HG02938 (cell line): ENCODE measurements around the gene SLC35F6.
"Not testable (repeated sequence)": the region's sequence is repeated elsewhere in the genome, so short reads cannot be mapped to it uniquely, and the experiment has no call there.

Experiments
- ATAC-seq: cut with Tn5 transposase; IDR thresholded peaks from one replicate; pipeline ENCODE4 v1.9.1; 2021; ENCODE audit warnings: mild to moderate bottlenecking, moderate library complexity; ENCODE audit not compliant: unreplicated experiment

SLC35F6 gene

GRCh38 chr2:26754972-26755670, 9.0 kb upstream of the SLC35F6 start:
- no peak for ATAC-seq

DNA sequence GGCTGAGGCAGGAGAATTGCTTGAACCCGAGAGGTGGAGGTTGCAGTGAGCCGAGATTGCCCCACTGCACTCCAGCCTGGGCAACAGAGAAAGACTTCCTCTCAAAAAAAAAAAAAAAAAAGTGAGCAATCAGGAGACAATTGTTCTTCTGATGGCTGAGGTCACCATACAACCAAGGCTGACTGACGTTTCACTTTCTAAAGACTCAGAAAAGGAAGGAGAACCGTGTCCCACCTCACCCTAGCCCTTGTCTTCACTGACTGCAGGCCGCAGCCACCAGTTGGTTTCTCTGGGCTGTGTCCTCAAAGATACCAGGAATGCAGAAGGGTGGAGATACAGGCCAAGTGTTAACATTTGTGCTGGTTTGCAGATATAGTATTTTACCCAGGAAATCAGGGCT, 7.7 kb upstream of the SLC35F6 start:
- no peak for ATAC-seq

- ATAC-seq, result peak; percentile 43
These were observed 6.0 kb upstream of the SLC35F6 start for GRCh38 chr2:26757873-26758789.

DNA sequence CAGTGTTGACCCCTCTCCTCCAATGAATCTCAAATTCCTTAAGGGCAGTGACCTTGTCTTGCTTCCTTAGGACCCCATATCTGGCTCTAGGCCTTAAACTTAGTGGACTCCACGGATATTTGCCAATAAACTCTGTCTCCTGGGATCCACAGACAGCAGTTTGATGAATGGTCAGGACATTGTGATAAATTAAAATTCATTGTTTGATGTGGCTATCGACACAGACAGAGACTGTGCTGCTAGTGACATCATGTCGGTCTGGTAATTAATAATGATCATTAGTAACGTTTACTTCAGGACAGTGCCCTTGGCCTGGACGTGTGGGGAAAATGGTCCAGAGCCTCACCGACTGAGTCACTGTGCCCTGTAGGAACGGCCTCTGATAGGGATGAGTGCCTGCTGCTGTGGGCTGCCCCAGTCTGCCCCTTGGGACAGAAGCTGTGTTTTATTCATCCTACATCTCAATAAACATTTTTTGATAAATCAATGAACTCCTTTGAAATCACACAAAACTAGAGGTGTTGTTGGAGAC, 5.2 kb upstream of the SLC35F6 start:
- no peak for ATAC-seq

DNA sequence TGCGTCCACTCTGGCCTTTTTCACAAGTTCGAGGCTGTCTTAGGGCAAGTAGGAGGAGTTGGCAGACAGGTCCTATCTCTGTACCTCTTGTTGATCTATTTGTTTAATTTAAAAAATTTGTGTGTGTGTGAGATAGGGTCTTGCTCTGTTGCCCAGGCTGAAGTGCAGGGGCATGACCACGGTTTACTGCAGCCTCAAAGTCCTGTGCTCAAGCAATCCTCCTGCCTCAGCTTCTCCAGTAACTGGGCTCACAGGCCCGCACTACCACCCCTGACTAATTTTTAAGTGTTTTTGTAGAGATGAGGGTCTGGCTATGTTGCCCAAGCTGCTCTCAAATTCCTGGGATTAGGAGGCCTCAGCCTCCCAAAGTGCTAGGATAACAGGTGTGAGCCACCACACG, 4.2 kb upstream of the SLC35F6 start:
- ATAC-seq, result no peak

GRCh38 chr2:26760991-26761390, 3.1 kb upstream of the SLC35F6 start:
- not testable (repeated sequence) for ATAC-seq

DNA sequence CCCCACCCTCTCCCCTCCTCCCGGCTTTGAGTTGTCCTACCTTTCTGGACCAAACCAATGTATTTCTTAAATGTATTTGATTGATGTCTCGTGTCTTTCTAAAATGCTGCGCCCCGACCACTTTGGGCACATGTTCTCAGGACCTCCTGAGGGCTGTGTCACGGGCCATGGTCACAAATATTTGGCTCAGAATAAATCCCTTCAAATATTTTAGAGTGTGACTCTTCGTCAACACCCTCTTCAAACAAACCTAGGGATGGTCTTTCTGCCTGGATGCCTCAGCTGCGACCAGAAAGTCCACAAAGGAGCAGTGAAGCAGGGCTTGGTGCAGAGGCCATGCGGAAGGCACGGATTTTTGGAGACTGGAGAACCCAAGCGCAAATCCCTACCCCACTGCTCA, 1.1 kb upstream of the SLC35F6 start:
- ATAC-seq, result no peak

GRCh38 chr2:26764906-26765305, 822 bp downstream of the SLC35F6 start:
- peak; percentile 9 for ATAC-seq

DNA sequence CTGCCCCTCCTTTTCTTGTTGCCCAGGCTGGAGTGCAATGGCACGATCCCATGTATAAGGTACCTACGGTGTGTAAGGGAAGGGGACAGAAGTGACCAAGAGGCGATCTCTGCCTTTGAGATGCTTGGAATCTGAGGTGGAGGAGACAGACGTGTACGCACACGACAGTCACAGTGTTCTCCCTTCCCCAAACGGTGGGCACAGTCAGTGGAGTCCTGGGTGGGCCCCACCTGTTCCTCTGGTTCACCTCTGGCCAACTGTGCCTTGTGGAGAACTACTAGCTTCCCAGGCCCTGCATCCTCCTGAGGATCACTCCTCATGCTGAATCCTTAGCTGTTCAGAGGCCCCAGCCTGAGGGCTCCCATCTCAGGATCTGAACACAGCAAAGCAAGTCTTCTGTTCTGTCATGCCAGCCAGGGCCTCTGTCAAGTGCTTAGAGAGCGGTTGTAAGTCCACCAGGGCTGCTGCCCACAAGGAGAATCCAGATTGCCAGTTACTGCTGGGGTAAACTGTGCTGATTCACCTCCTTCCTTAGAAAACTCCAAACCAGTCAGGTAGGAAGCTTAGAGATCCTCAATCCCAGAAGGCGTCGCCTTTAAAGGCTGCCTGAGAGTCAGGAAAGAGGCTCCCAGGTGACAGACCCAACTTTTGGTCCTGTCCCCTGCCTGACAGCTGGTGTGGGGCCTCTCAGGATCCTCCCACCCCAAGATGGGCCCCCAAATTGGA, 1.6 kb downstream of the SLC35F6 start:
- no peak for ATAC-seq

DNA sequence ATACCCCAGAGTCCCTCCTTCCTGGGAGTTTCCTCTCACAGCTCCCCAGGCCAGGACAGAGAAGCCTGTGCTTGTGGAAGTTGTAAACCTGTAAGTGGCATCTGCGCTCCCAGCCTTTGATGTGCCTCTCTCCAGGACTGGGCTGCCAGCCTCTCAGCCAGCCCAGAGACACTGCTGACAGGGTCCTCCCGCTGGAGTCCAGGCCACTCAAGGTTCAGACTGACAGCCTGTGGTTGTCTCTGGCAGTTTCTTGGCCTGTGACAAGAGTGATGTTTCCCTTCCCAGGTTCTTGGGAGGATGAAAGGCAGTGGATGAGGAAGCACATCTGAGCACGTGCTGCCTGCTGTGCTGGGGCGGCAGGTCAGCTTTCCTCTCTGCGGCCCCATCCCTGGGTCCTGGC, 3.0 kb downstream of the SLC35F6 start:
- ATAC-seq, result no peak

DNA sequence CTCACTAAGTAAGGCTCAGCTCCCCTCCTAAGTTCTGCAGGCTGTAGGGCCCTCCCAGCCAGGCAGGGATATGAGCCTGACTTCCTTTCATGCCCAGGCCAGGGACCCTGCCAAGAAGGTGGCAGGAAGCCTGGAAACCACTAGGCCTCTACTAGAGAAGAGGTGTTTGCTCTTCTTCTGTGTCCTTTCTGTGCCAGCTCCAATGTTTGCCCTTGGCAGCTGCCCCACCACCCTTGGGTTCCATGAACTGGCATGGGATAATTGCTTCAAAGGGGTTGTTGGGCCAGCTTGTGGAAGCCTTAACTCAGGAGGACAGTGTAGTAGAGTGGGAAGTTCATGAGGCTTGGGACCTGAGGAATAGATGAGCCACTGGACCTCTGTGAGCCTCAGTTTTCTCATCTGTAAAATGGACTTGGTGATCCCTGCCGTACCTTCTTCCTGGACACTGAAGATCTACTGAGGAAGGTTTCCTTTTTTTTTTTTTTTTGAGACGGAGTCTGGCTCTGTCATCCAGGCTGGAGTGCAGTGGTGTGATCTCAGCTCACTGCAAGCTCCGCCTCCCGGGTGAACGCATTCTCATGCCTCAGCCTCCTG, 3.9 kb downstream of the SLC35F6 start:
- ATAC-seq, result no peak

GRCh38 chr2:26768759-26769088, 4.6 kb downstream of the SLC35F6 start:
- ATAC-seq, result no peak

DNA sequence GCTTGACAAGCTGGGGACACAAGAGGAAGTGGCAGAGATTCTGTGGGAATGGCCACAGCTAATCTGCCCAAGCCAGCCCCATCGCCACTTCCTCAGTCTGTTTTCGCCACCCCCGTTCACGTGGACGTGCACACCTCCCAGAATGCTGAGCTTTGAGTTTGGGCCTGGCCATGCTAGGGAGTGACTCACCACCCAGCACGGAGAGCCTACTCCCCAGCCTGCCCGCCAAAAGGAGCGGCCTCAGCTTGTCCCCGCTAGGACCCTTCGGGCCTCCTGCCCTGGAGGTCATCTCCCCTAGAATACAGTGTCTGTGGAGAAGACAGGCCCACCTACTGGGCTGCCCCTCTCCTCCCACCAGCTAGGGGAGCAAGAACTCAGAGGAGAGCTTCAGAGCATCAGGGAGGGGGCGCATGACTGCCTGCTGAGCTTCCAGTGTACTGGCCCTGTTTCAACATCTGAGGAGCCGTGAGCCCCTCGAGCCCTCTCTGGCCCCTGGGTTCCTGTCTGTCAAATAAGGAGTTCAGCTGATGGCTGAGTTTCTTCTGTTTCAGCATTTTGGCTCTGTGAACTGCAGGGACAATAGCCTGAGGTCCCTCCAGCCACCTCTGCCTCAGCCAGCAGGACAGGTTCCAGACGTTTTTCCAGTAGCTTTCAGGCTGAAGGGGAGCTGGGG, 5.1 kb downstream of the SLC35F6 start:
- ATAC-seq, result no peak

GRCh38 chr2:26770986-26771586, 7.0 kb downstream of the SLC35F6 start:
- no peak for ATAC-seq

GRCh38 chr2:26772064-26773001, 8.2 kb downstream of the SLC35F6 start:
- ATAC-seq, result no peak

DNA sequence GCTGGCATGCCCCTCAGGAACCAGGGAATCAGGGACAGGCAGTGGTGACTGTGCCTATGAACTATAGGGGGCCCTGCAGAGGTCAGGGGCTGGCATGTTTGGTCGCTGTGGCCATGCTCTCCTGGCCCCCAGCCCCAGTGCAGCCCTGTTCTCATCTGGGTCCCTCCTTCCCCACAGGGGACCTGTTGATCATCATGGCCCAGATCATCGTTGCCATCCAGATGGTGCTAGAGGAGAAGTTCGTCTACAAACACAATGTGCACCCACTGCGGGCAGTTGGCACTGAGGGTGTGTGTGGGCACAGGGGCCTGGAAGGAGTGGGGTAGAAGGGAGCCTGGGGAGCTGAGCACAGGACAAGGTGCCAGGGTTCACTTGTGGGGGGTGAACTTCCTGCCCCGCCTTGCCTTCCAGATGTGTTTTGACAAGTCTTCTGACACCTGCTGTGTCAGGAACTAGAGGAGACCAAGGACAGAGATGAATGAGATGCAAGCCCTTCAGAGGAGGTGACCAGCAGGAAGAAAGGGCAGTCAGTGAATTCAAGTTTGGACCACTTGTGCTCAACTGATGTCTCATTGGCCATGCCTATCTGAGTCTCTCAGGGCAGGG, 12.2 kb downstream of the SLC35F6 start:
- ATAC-seq, result no peak

DNA sequence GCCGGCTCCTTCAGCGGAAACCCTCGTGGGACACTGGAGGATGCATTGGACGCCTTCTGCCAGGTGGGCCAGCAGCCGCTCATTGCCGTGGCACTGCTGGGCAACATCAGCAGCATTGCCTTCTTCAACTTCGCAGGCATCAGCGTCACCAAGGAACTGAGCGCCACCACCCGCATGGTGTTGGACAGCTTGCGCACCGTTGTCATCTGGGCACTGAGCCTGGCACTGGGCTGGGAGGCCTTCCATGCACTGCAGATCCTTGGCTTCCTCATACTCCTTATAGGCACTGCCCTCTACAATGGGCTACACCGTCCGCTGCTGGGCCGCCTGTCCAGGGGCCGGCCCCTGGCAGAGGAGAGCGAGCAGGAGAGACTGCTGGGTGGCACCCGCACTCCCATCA, 14.0 kb downstream of the SLC35F6 start:
- no peak for ATAC-seq

DNA sequence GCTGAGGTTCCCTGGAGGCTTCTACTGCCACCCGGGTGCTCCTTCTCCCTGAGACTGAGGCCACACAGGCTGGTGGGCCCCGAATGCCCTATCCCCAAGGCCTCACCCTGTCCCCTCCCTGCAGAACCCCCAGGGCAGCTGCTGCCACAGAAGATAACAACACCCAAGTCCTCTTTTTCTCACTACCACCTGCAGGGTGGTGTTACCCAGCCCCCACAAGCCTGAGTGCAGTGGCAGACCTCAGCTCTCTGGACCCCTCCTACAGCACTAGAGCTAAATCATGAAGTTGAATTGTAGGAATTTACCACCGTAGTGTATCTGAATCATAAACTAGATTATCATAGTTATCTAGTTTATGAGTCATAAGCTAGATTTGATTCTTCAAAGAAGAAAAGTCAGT, 14.4 kb downstream of the SLC35F6 start:
- ATAC-seq, result no peak
